Activated T-cell treated with anti-CD3 and anti-CD28 coated beads, Interleukin-2, amount 50 U/mL, for 4 hours (primary cell): Measurements from ENCODE around the gene PCSK1. TPM values are rescaled to one million over a fixed set of nuclear protein-coding genes. Genes with fewer than 3 reads are reported as not detected.
"Not testable (repeated sequence)": the region's sequence is repeated elsewhere in the genome, so short reads cannot be mapped to it uniquely, and the experiment has no call there.

Experiments used
- ATAC-seq, 2 donors: fragments of 200-7000 bp; cut with Tn5 transposase; one replicate each; pipeline ENCODE4 v1.10.0; 2021
- DNase-seq: peaks from one replicate; pipeline ENCODE4 v3.0.0-alpha.2; 2020
- H3K27me3 Mint-ChIP-seq: one replicate; pipeline ENCODE4 v1.8.0; 2021; ENCODE audit warnings: low read depth, mixed read lengths
- H3K36me3 Mint-ChIP-seq: one replicate; pipeline ENCODE4 v1.8.0; 2022; ENCODE audit warnings: mixed read lengths; ENCODE audit not compliant: insufficient read depth
- H3K4me1 Mint-ChIP-seq: one replicate; pipeline ENCODE4 v1.8.0; 2021; ENCODE audit warnings: low read depth, mixed read lengths
- H3K4me3 Mint-ChIP-seq: one replicate; pipeline ENCODE4 v1.8.0; 2021; ENCODE audit warnings: mild to moderate bottlenecking, moderate library complexity, mixed read lengths
- H3K9me3 Mint-ChIP-seq: one replicate; pipeline ENCODE4 v1.8.0; 2021; ENCODE audit warnings: mixed read lengths
- total RNA-seq, 3 donors: library from RNA; stranded (reverse); gene quantifications; one replicate each; pipeline ENCODE4 v1.2.1, GENCODE V29; 2021

Gene PCSK1
- total RNA-seq, 3 donors from 2014 or later = not detected

- DNase-seq = no peak
- H3K9me3 Mint-ChIP-seq = no peaks in the 10 kb centered on the region
- H3K27me3 Mint-ChIP-seq = peaks cover 3% of the 10 kb centered on the region
- H3K4me1 Mint-ChIP-seq = no peaks in the 10 kb centered on the region
- no peak for ATAC-seq
- H3K36me3 Mint-ChIP-seq = no peaks in the 10 kb centered on the region
- no peak overlapping the region for H3K4me3 Mint-ChIP-seq
These were observed 25.6 kb downstream of the PCSK1 start for GRCh38 chr5:96407436-96407835.

GRCh38 chr5:96404191-96404867 lies 28.7 kb downstream of the PCSK1 start:
- no peak for ATAC-seq
- H3K4me1 Mint-ChIP-seq = no peaks in the 10 kb centered on the region
- H3K4me3 Mint-ChIP-seq = no peak overlapping the region
- DNase-seq = no peak
- H3K9me3 Mint-ChIP-seq = no peaks in the 10 kb centered on the region
- H3K27me3 Mint-ChIP-seq = no peaks in the 10 kb centered on the region
- H3K36me3 Mint-ChIP-seq = no peaks in the 10 kb centered on the region

- no peaks in the 10 kb centered on the region for H3K4me1 Mint-ChIP-seq
- H3K36me3 Mint-ChIP-seq = no peaks in the 10 kb centered on the region
- H3K9me3 Mint-ChIP-seq = no peaks in the 10 kb centered on the region
- no peak for DNase-seq
- no peak for ATAC-seq
- no peaks in the 10 kb centered on the region for H3K27me3 Mint-ChIP-seq
- no peak overlapping the region for H3K4me3 Mint-ChIP-seq
These were observed 30.5 kb downstream of the PCSK1 start for GRCh38 chr5:96402500-96402899.

- peaks cover 4% of the 10 kb centered on the region for H3K9me3 Mint-ChIP-seq
- H3K4me3 Mint-ChIP-seq = no peak overlapping the region
- DNase-seq (no peak), ATAC-seq (no peak)
- H3K4me1 Mint-ChIP-seq = no peaks in the 10 kb centered on the region
- peaks cover 5% of the 10 kb centered on the region for H3K27me3 Mint-ChIP-seq
- H3K36me3 Mint-ChIP-seq = no peaks in the 10 kb centered on the region
These were observed 36.2 kb downstream of the PCSK1 start for GRCh38 chr5:96396878-96397277.

- not testable (repeated sequence) for H3K27me3 Mint-ChIP-seq, H3K4me3 Mint-ChIP-seq, DNase-seq, H3K9me3 Mint-ChIP-seq, H3K36me3 Mint-ChIP-seq, ATAC-seq, H3K4me1 Mint-ChIP-seq
These were observed 37.8 kb downstream of the PCSK1 start for GRCh38 chr5:96395295-96395694.

- Mint-ChIP-seq H3K36me3 (no peaks in the 10 kb centered on the region), H3K4me1 (no peaks in the 10 kb centered on the region), H3K27me3 (peaks cover 10% of the 10 kb centered on the region), H3K9me3 (peaks cover 4% of the 10 kb centered on the region), H3K4me3 (no peak overlapping the region)
- no peak for DNase-seq
- no peak for ATAC-seq
These were observed 41.1 kb downstream of the PCSK1 start for GRCh38 chr5:96391921-96392320.

- Mint-ChIP-seq H3K36me3 (no peaks in the 10 kb centered on the region), H3K4me1 (no peaks in the 10 kb centered on the region), H3K9me3 (no peaks in the 10 kb centered on the region), H3K4me3 (no peak overlapping the region), H3K27me3 (peaks cover 10% of the 10 kb centered on the region)
- DNase-seq (no peak), ATAC-seq (no peak)
These were observed 44.9 kb downstream of the PCSK1 start for GRCh38 chr5:96388176-96388575.

- Mint-ChIP-seq H3K9me3 (no peaks in the 10 kb centered on the region), H3K27me3 (peaks cover 12% of the 10 kb centered on the region), H3K4me1 (no peaks in the 10 kb centered on the region), H3K4me3 (no peak overlapping the region), H3K36me3 (no peaks in the 10 kb centered on the region)
- no peak for DNase-seq
- no peak for ATAC-seq
These were observed 45.4 kb downstream of the PCSK1 start for GRCh38 chr5:96387616-96388015.

GRCh38 chr5:96385538-96385937 lies 47.5 kb downstream of the PCSK1 start:
- Mint-ChIP-seq H3K9me3 (no peaks in the 10 kb centered on the region), H3K4me1 (no peaks in the 10 kb centered on the region), H3K36me3 (no peaks in the 10 kb centered on the region), H3K27me3 (peaks cover 10% of the 10 kb centered on the region), H3K4me3 (no peak overlapping the region)
- ATAC-seq = no peak
- DNase-seq = no peak

GRCh38 chr5:96384353-96384752 lies 48.7 kb downstream of the PCSK1 start:
- peaks cover 13% of the 10 kb centered on the region for H3K27me3 Mint-ChIP-seq
- no peak overlapping the region for H3K4me3 Mint-ChIP-seq
- no peaks in the 10 kb centered on the region for H3K36me3 Mint-ChIP-seq
- ATAC-seq (no peak), DNase-seq (no peak)
- no peaks in the 10 kb centered on the region for H3K9me3 Mint-ChIP-seq
- no peaks in the 10 kb centered on the region for H3K4me1 Mint-ChIP-seq

- Mint-ChIP-seq H3K9me3 (no peaks in the 10 kb centered on the region), H3K36me3 (no peaks in the 10 kb centered on the region), H3K27me3 (peaks cover 13% of the 10 kb centered on the region), H3K4me1 (no peaks in the 10 kb centered on the region), H3K4me3 (no peak overlapping the region)
- DNase-seq = no peak
- ATAC-seq = no peak
These were observed 51.5 kb downstream of the PCSK1 start for GRCh38 chr5:96381526-96381925.

GRCh38 chr5:96379896-96380295 lies 53.2 kb downstream of the PCSK1 start:
- Mint-ChIP-seq H3K4me1 (peaks cover 3% of the 10 kb centered on the region), H3K36me3 (no peaks in the 10 kb centered on the region), H3K27me3 (peaks cover 9% of the 10 kb centered on the region), H3K9me3 (no peaks in the 10 kb centered on the region), H3K4me3 (no peak overlapping the region)
- DNase-seq (no peak), ATAC-seq (no peak)

- H3K4me1 Mint-ChIP-seq = peaks cover 9% of the 10 kb centered on the region
- ATAC-seq (no peak), DNase-seq (no peak)
- H3K27me3 Mint-ChIP-seq = peaks cover 8% of the 10 kb centered on the region
- no peak overlapping the region for H3K4me3 Mint-ChIP-seq
- no peaks in the 10 kb centered on the region for H3K36me3 Mint-ChIP-seq
- no peaks in the 10 kb centered on the region for H3K9me3 Mint-ChIP-seq
These were observed 55.5 kb downstream of the PCSK1 start for GRCh38 chr5:96377597-96377996.

GRCh38 chr5:96377167-96377566 lies 55.9 kb downstream of the PCSK1 start:
- peaks cover 9% of the 10 kb centered on the region for H3K4me1 Mint-ChIP-seq
- DNase-seq (no peak), ATAC-seq (no peak)
- H3K36me3 Mint-ChIP-seq = no peaks in the 10 kb centered on the region
- H3K4me3 Mint-ChIP-seq = no peak overlapping the region
- peaks cover 8% of the 10 kb centered on the region for H3K27me3 Mint-ChIP-seq
- H3K9me3 Mint-ChIP-seq = no peaks in the 10 kb centered on the region

- peaks cover 9% of the 10 kb centered on the region for H3K4me1 Mint-ChIP-seq
- no peak overlapping the region for H3K4me3 Mint-ChIP-seq
- no peak for DNase-seq
- H3K27me3 Mint-ChIP-seq = peaks cover 8% of the 10 kb centered on the region
- peak in 1 of 2 donors; percentile 48 for ATAC-seq
- no peaks in the 10 kb centered on the region for H3K36me3 Mint-ChIP-seq
- no peaks in the 10 kb centered on the region for H3K9me3 Mint-ChIP-seq
These were observed 58.4 kb downstream of the PCSK1 start for GRCh38 chr5:96374653-96375052.

GRCh38 chr5:96373381-96373733 lies 59.7 kb downstream of the PCSK1 start:
- no peak for DNase-seq
- H3K27me3 Mint-ChIP-seq = peaks cover 10% of the 10 kb centered on the region
- no peaks in the 10 kb centered on the region for H3K36me3 Mint-ChIP-seq
- no peaks in the 10 kb centered on the region for H3K9me3 Mint-ChIP-seq
- no peak for ATAC-seq
- H3K4me3 Mint-ChIP-seq = no peak overlapping the region
- H3K4me1 Mint-ChIP-seq = peaks cover 9% of the 10 kb centered on the region
